Measurements from ENCODE around the gene SLC25A34.

DNA sequence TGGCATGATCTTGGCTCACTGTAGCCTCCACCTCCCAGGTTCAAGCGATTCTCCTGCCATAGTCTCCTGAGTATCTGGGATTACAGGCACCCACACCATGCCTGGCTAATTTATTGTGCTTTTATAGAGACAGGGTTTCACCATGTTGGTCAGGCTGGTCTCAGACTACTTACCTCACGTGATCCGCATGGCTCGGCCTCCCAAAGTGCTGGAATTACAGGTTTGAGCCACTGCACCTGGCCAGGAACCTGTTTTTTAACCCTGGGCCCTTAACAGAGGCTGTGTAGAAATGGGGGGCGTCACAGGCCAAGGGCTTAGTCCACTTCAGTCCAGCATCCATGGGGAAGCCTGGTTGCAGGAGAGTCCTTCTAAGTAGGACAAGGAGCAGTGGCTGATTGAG lies 31.9 kb downstream of the SLC25A34 start:
- no peak for TF ChIP-seq TAF1 (IDR thresholded peaks at IDR 0.05; ENCODE audit: low read depth, low read length)
- no peak for TF ChIP-seq POU2F2 (IDR thresholded peaks at IDR 0.05; ENCODE audit: low read depth, low read length)
- no peak for TF ChIP-seq POLR2AphosphoS5 (IDR thresholded peaks at IDR 0.05; ENCODE audit: low read depth, low read length)
